RWPE1 (cell line): ENCODE data around the gene ZNF521.

Source experiments
- CTCF ChIA-PET: fragments of 350-600 bp; sonication (Branson Sonifier 250); formaldehyde crosslinking; extraction: SDS; loops from one replicate; lab custom pipeline; 2021; lab: Yijun Ruan, JAX
- POLR2A ChIA-PET: fragments of 400-600 bp; formaldehyde crosslinking; extraction: SDS; loops from one replicate; lab custom pipeline; 2020; ENCODE audit warnings: antibody characterized with exemption; ENCODE audit not compliant: low non-redundant PET; lab: Yijun Ruan, JAX
- DNase-seq: peaks from one replicate; pipeline ENCODE4 v3.0.0; 2012; ENCODE audit warnings: low spot score
- H3K27ac ChIP-seq: fragments of 450-650 bp; 2 replicates; pipeline ENCODE4 v1.5.1; 2017
- CTCF ChIP-seq: fragments of 450-650 bp; conservative IDR thresholded peaks from 2 replicates; pipeline ENCODE4 v1.5.1; 2017; ENCODE audit warnings: low read depth, mild to moderate bottlenecking

The ZNF521 gene

GRCh38 chr18:25236736-25237135 lies 115.2 kb downstream of the ZNF521 start:
- POLR2A ChIA-PET, result no interaction called here
- DNase-seq, result no peak
- no peak overlapping the region for H3K27ac ChIP-seq
- no peak for TF ChIP-seq CTCF
- CTCF ChIA-PET, result no interaction called here

- ChIA-PET POLR2A (interaction anchor here (0.7 kb wide), 1 partner anchor 129 kb away, joined by 8 read pairs; no protein-coding TSS in a partner anchor), CTCF (no interaction called here)
- no peak overlapping the region for H3K27ac ChIP-seq
- no peak for DNase-seq
- TF ChIP-seq CTCF, result no peak
These were observed 116.4 kb downstream of the ZNF521 start for GRCh38 chr18:25235401-25236042.

GRCh38 chr18:25234740-25235345 lies 117.1 kb downstream of the ZNF521 start:
- POLR2A ChIA-PET, result no interaction called here
- H3K27ac ChIP-seq, result no peak overlapping the region
- no peak for DNase-seq
- TF ChIP-seq CTCF, result no peak
- CTCF ChIA-PET, result no interaction called here

- no peak for TF ChIP-seq CTCF
- H3K27ac ChIP-seq, result no peak overlapping the region
- CTCF ChIA-PET, result no interaction called here
- POLR2A ChIA-PET, result no interaction called here
- DNase-seq, result no peak
These were observed 117.7 kb downstream of the ZNF521 start for GRCh38 chr18:25234322-25234639.

GRCh38 chr18:25233528-25234321 lies 118.2 kb downstream of the ZNF521 start:
- DNase-seq, result no peak
- no peak for TF ChIP-seq CTCF
- ChIA-PET CTCF (interaction anchor here (0.6 kb wide), 1 partner anchor 229 kb away, joined by 4 read pairs; no protein-coding TSS in a partner anchor), POLR2A (no interaction called here)
- no peak overlapping the region for H3K27ac ChIP-seq

- ChIA-PET POLR2A (no interaction called here), CTCF (no interaction called here)
- no peak overlapping the region for H3K27ac ChIP-seq
- no peak for TF ChIP-seq CTCF
- DNase-seq, result no peak
These were observed 120.7 kb downstream of the ZNF521 start for GRCh38 chr18:25231327-25231691.
